WTC11 (cell line): ENCODE data around the gene CILP2. TPM values are rescaled to one million over a fixed set of nuclear protein-coding genes. Genes with fewer than 3 reads are reported as not detected.

Experiments used
- ATAC-seq: fragments of 200-7000 bp; cut with Tn5 transposase; 2 replicates; pipeline ENCODE4 v1.10.0; 2021; ENCODE audit warnings: mild to moderate bottlenecking, moderate library complexity
- CTCF ChIA-PET: fragments of 300-600 bp; sonication (Branson Sonifier 250); formaldehyde crosslinking; loops from one replicate; lab custom pipeline; 2021; ENCODE audit warnings: antibody characterized with exemption; lab: Charles Lee
- POLR2A ChIA-PET: fragments of 350-600 bp; sonication (Branson Sonifier 250); formaldehyde crosslinking; loops from one replicate; lab custom pipeline; 2021; ENCODE audit warnings: antibody characterized with exemption; lab: Charles Lee
- DNase-seq: peaks from one replicate; pipeline ENCODE4 v3.0.0; 2021; ENCODE audit warnings: low spot score
- H3K27ac Mint-ChIP-seq: 2 replicates; pipeline ENCODE4 v1.8.0; 2021; ENCODE audit warnings: mixed read lengths
- H3K27me3 Mint-ChIP-seq: 2 replicates; pipeline ENCODE4 v1.8.0; 2021; ENCODE audit warnings: low read depth, mild to moderate bottlenecking, moderate library complexity, mixed read lengths
- H3K36me3 Mint-ChIP-seq: 2 replicates; pipeline ENCODE4 v1.8.0; 2021; ENCODE audit warnings: mixed read lengths
- H3K4me1 Mint-ChIP-seq: 2 replicates; pipeline ENCODE4 v1.8.0; 2022; ENCODE audit warnings: mixed read lengths
- H3K4me3 Mint-ChIP-seq: 2 replicates; pipeline ENCODE4 v1.8.0; 2021; ENCODE audit warnings: mild to moderate bottlenecking, moderate library complexity, mixed read lengths
- H3K9me3 Mint-ChIP-seq: 2 replicates; pipeline ENCODE4 v1.8.0; 2021; ENCODE audit warnings: mixed read lengths
- ARID4B ChIP-seq: sonication (generic); formaldehyde crosslinking; IDR thresholded peaks from 2 replicates; pipeline ENCODE4 v1.8.0; 2023; ENCODE audit warnings: missing genetic modification reagents, mild to moderate bottlenecking, borderline replicate concordance
- ATF1 ChIP-seq: sonication (generic); formaldehyde crosslinking; IDR thresholded peaks from 2 replicates; pipeline ENCODE4 v1.8.1; 2023; ENCODE audit warnings: mild to moderate bottlenecking, moderate library complexity, missing genetic modification reagents
- CBFB ChIP-seq: sonication (generic); formaldehyde crosslinking; IDR thresholded peaks from 2 replicates; pipeline ENCODE4 v1.8.1; 2022; ENCODE audit warnings: mild to moderate bottlenecking, low read depth, missing genetic modification reagents
- FOXP1 ChIP-seq: sonication (generic); formaldehyde crosslinking; IDR thresholded peaks from 2 replicates; pipeline ENCODE4 v1.8.0; 2022; ENCODE audit warnings: missing genetic modification reagents, mild to moderate bottlenecking, moderate library complexity, borderline replicate concordance
- GRHL2 ChIP-seq: fragments of 250-450 bp; sonication (Bioruptor Pico); IDR thresholded peaks from 2 replicates; pipeline ENCODE4 v1.8.0; 2022; ENCODE audit warnings: mild to moderate bottlenecking, moderate library complexity; ENCODE audit not compliant: insufficient replicate concordance, severe bottlenecking
- IRF1 ChIP-seq: sonication (generic); formaldehyde crosslinking; IDR thresholded peaks from 2 replicates; pipeline ENCODE4 v1.8.0; 2023; ENCODE audit warnings: missing genetic modification reagents
- MAX ChIP-seq: sonication (generic); formaldehyde crosslinking; IDR thresholded peaks from 2 replicates; pipeline ENCODE4 v1.8.0; 2022; ENCODE audit warnings: mild to moderate bottlenecking, missing genetic modification reagents
- MLX ChIP-seq: sonication (generic); formaldehyde crosslinking; IDR thresholded peaks from 2 replicates; pipeline ENCODE4 v1.8.1; 2023; ENCODE audit warnings: mild to moderate bottlenecking, missing genetic modification reagents, moderate library complexity
- MXD4 ChIP-seq: fragments of 250-450 bp; sonication (Bioruptor Pico); IDR thresholded peaks from 2 replicates; pipeline ENCODE4 v1.8.0; 2021; ENCODE audit warnings: mild to moderate bottlenecking, moderate library complexity, borderline replicate concordance
- PRDM15 ChIP-seq: sonication (generic); formaldehyde crosslinking; IDR thresholded peaks from 2 replicates; pipeline ENCODE4 v1.8.0; 2022; ENCODE audit warnings: missing genetic modification reagents
- SOX15 ChIP-seq: fragments of 250-450 bp; sonication (Bioruptor Pico); IDR thresholded peaks from 2 replicates; pipeline ENCODE4 v1.9.0; 2021; ENCODE audit warnings: mild to moderate bottlenecking
- TCF7 ChIP-seq: sonication (generic); formaldehyde crosslinking; IDR thresholded peaks from 2 replicates; pipeline ENCODE4 v1.8.0; 2022; ENCODE audit warnings: mild to moderate bottlenecking, low read depth, missing genetic modification reagents, moderate library complexity
- ZBTB43 ChIP-seq: sonication (generic); formaldehyde crosslinking; IDR thresholded peaks from 2 replicates; pipeline ENCODE4 v1.8.1; 2023; ENCODE audit warnings: mild to moderate bottlenecking, missing genetic modification reagents
- ZNF281 ChIP-seq: sonication (generic); formaldehyde crosslinking; IDR thresholded peaks from 2 replicates; pipeline ENCODE4 v1.8.0; 2023; ENCODE audit warnings: mild to moderate bottlenecking, missing genetic modification reagents
- ZNF317 ChIP-seq: sonication (generic); formaldehyde crosslinking; IDR thresholded peaks from 2 replicates; pipeline ENCODE4 v1.8.1; 2023; ENCODE audit warnings: low read depth, mild to moderate bottlenecking, moderate library complexity, missing genetic modification reagents, borderline replicate concordance
- ZNF396 ChIP-seq: fragments of 250-450 bp; sonication (Bioruptor Pico); IDR thresholded peaks from 2 replicates; pipeline ENCODE4 v1.8.0; 2021; ENCODE audit warnings: mild to moderate bottlenecking, moderate library complexity, borderline replicate concordance
- ZNF416 ChIP-seq: fragments of 250-450 bp; sonication (Bioruptor Pico); IDR thresholded peaks from 2 replicates; pipeline ENCODE4 v1.9.0; 2021; ENCODE audit warnings: mild to moderate bottlenecking, inconsistent platforms
- total RNA-seq: library from RNA; stranded (reverse); gene quantifications from 3 replicates; pipeline ENCODE4 v1.2.3, GENCODE V29; 2021

The CILP2 gene
- total RNA-seq, 1 experiment from 2014 or later: 7.9 TPM

- TF ChIP-seq CBFB (CRISPR knock-in tag) (no peak), IRF1 (CRISPR knock-in tag) (no peak), MLX (no peak), ZBTB43 (CRISPR knock-in tag) (no peak), ZNF416 (CRISPR knock-in tag) (no peak), ZNF396 (CRISPR knock-in tag) (no peak), TCF7 (CRISPR knock-in tag) (no peak), PRDM15 (no peak), FOXP1 (CRISPR knock-in tag) (no peak)
Observed at GRCh38 chr19:19530889-19531288, 7.2 kb upstream of the CILP2 start (continued).

- Mint-ChIP-seq H3K27ac (no peak overlapping the region), H3K4me1 (peaks cover 21% of the 10 kb centered on the region), H3K36me3 (peaks cover 3% of the 10 kb centered on the region; the same call in 1 of the 2 replicates), H3K27me3 (peaks cover 8% of the 10 kb centered on the region), H3K4me3 (no peak overlapping the region), H3K9me3 (no peaks in the 10 kb centered on the region)
- DNase-seq (peak; percentile 92), ATAC-seq (peak; percentile 57)
- POLR2A ChIA-PET: interaction anchor here (0.6 to 1.5 kb wide), 6 partner anchors 9 to 594 kb away, joined by 3 to 10 read pairs (median 5); partner anchors contain the start of gene NDUFA13
- CTCF ChIA-PET: interaction anchor here (0.6 to 14.4 kb wide), 45 partner anchors 9 to 635 kb away, joined by 3 to 408 read pairs (median 5); partner anchors contain the start of genes ATP13A1, GATAD2A, GMIP and LPAR2
- TF ChIP-seq GRHL2 (CRISPR knock-in tag) (no peak), ZNF317 (CRISPR knock-in tag) (peak; percentile 46; the same call in 1 of the 2 replicates), MXD4 (CRISPR knock-in tag) (no peak), ZNF281 (no peak), ARID4B (CRISPR knock-in tag) (no peak), MAX (0 out of 2 replicates have a peak, but pooled peaks have one; percentile 47), ZBTB43 (CRISPR knock-in tag) (no peak), SOX15 (CRISPR knock-in tag) (no peak), ATF1 (CRISPR knock-in tag) (no peak)
Observed at GRCh38 chr19:19531951-19532805, 5.9 kb upstream of the CILP2 start.
